NCI-H748 (cell line): Measurements from ENCODE around the gene KRTAP19-1.

Experiments used
- DNase-seq: peaks from one replicate; lab custom pipeline; 2025; ENCODE audit not compliant: unreplicated experiment; lab: John Stamatoyannopoulos, UW

KRTAP19-1 gene

GRCh38 chr21:30480145-30480544 lies at the start of gene KRTAP19-1:
Gene KRTAP19-1, minus strand, starts transcription at chr21:30480367. Its CDS starts 50 bp downstream, at chr21:30480317.
- no peak for DNase-seq

GRCh38 chr21:30518876-30519275 lies 38.7 kb upstream of the KRTAP19-1 start:
- DNase-seq, result no peak

GRCh38 chr21:30515681-30516080 lies 35.5 kb upstream of the KRTAP19-1 start:
- no peak for DNase-seq

- DNase-seq, result peak; percentile 5
Measured at GRCh38 chr21:30505621-30506205, 25.5 kb upstream of the KRTAP19-1 start.

GRCh38 chr21:30502041-30502440 lies 21.9 kb upstream of the KRTAP19-1 start, which contains the start of gene KRTAP19-5:
Gene KRTAP19-5, minus strand, starts transcription at chr21:30502141. Its CDS starts 51 bp downstream, at chr21:30502090.
- no peak for DNase-seq

GRCh38 chr21:30497065-30497464 lies 16.9 kb upstream of the KRTAP19-1 start, which contains the start of gene KRTAP19-4:
Gene KRTAP19-4, minus strand, starts transcription at chr21:30497165. Its CDS starts 55 bp downstream, at chr21:30497110.
- DNase-seq, result no peak

- no peak for DNase-seq
Measured at GRCh38 chr21:30491963-30492428, 11.8 kb upstream of the KRTAP19-1 start, which contains the start of gene KRTAP19-3. Gene KRTAP19-3, minus strand, starts transcription at chr21:30492013. Its CDS starts 56 bp downstream, at chr21:30491957.

GRCh38 chr21:30487336-30487735 lies 7.2 kb upstream of the KRTAP19-1 start, which contains the start of gene KRTAP19-2:
Gene KRTAP19-2, minus strand, starts transcription at chr21:30487436. Its CDS starts 88 bp downstream, at chr21:30487348.
- no peak for DNase-seq

GRCh38 chr21:30486180-30486579 lies 6.0 kb upstream of the KRTAP19-1 start:
- DNase-seq, result no peak

- DNase-seq, result no peak
Measured at GRCh38 chr21:30482130-30482529, 2.0 kb upstream of the KRTAP19-1 start.

- DNase-seq, result no peak
Measured at GRCh38 chr21:30479259-30479658, 908 bp downstream of the KRTAP19-1 start.

- DNase-seq, result no peak
Measured at GRCh38 chr21:30478004-30478403, 2.2 kb downstream of the KRTAP19-1 start.

- no peak for DNase-seq
Measured at GRCh38 chr21:30468900-30469714, 11.1 kb downstream of the KRTAP19-1 start.

GRCh38 chr21:30463713-30464112 lies 16.5 kb downstream of the KRTAP19-1 start:
- no peak for DNase-seq

GRCh38 chr21:30448514-30448913 lies 31.7 kb downstream of the KRTAP19-1 start:
- DNase-seq, result no peak

- DNase-seq, result no peak
Measured at GRCh38 chr21:30447056-30447455, 33.1 kb downstream of the KRTAP19-1 start.

- no peak for DNase-seq
Measured at GRCh38 chr21:30444204-30444603, 36.0 kb downstream of the KRTAP19-1 start.

- DNase-seq, result no peak
Measured at GRCh38 chr21:30443226-30443625, 36.9 kb downstream of the KRTAP19-1 start.

GRCh38 chr21:30439975-30440374 lies 40.2 kb downstream of the KRTAP19-1 start, which contains the start of gene KRTAP15-1:
Gene KRTAP15-1, plus strand, starts transcription at chr21:30440275. Its CDS starts 53 bp downstream, at chr21:30440328.
- DNase-seq, result no peak

- DNase-seq, result no peak
Measured at GRCh38 chr21:30437010-30437565, 43.1 kb downstream of the KRTAP19-1 start.

- DNase-seq, result peak; percentile 7
Measured at GRCh38 chr21:30434033-30434631, 46.0 kb downstream of the KRTAP19-1 start.
